GM18867 (cell line): ENCODE measurements around the gene DUSP5.

Source experiments
- ATAC-seq: cut with Tn5 transposase; IDR thresholded peaks from one replicate; pipeline ENCODE4 v1.9.1; 2021; ENCODE audit warnings: mild to moderate bottlenecking, moderate library complexity; ENCODE audit not compliant: unreplicated experiment

The DUSP5 gene

DNA sequence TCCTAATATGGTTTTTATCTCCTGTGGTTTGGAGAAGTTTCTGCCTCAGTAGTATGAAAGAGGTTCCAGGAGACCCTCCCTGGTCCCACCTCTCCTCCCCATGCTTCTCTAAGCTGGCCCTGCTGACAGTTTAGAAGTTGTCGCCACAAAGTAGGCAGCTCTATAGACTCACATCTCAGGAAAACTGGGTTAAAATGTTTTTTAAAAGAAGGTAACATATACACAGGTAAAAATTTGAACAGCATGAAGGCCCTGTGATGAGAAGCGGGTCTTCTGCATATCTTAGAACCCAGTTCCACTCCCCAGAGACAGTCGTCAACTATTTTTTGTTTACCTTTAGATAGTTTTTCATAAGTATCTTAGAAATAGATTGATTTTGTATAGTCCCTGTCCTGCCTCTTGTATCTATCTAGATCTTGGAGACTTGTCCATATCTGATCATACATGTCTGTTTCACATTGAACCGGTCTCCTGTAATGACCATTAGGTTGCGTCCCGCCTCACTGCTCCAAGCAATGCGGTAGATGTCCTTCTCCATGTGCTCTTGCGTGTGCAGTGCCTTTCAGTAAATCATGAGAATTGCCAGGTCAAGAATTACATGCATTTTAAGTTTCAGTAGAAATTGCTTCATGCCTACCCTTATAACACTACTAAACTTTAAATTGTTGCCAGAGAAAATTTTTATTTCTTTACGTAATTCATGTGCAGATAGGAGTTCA lies 2.2 kb downstream of the DUSP5 start:
- ATAC-seq, result no peak

DNA sequence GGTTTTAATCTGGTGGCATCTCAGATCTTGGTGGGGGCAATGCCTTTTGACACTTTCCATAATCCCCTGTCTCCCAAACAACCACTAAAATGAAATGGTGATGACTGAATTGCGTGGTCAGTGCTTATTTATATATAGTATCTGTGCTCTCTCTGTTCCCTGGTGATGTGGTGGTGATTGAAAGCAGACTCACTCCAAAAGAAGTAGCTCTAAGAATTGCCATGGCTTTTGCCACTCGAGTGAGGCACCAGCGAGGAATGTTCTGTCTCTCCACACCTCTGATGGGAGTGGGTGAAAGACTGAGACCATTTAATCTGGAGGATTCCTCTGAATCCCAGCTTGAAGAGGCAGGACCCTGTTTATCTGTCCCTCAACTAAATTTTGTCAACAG lies 2.8 kb downstream of the DUSP5 start:
- no peak for ATAC-seq

DNA sequence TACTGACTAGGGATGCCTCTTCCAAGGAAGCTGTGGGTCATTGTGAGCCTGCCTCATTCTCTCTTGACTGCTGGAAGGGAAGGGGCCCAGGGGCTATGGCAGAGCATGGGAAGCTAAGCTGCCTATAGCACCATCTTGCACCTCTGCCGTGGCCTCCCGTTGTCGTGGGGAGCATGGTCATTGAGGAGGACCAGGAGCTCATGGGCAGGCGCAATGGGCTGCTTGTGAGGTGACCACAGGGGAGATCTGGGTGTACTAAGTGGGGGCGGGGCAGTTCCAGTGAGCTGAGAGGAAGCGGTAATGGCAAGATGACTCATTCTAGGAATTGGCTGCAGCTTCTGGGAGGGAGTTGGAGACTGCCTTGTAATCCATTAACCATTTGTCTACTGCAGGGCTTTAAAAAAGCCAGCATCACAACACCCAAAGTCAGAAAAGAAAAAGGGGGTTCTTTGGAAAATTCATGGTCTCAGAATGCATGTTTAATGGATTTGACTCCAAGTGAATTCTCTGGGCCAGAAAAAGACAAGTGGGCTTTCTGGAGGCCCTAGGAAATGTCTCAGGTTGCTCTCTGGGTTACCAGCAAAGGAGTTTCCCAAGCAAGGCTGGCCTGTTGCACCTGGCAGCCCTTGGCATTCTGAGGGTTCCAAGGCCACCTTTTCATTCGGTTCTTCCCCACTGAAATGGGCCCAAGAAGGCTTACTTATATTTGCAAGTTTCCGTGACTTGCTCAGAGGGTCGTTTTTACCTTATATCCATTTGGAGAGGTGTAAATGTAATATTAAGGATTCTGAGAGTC lies 3.6 kb downstream of the DUSP5 start:
- ATAC-seq, result no peak

GRCh38 chr10:110502072-110502845 lies 4.6 kb downstream of the DUSP5 start:
- peak; percentile 3 for ATAC-seq

GRCh38 chr10:110502851-110503301 lies 5.2 kb downstream of the DUSP5 start:
- ATAC-seq, result peak; percentile 39

DNA sequence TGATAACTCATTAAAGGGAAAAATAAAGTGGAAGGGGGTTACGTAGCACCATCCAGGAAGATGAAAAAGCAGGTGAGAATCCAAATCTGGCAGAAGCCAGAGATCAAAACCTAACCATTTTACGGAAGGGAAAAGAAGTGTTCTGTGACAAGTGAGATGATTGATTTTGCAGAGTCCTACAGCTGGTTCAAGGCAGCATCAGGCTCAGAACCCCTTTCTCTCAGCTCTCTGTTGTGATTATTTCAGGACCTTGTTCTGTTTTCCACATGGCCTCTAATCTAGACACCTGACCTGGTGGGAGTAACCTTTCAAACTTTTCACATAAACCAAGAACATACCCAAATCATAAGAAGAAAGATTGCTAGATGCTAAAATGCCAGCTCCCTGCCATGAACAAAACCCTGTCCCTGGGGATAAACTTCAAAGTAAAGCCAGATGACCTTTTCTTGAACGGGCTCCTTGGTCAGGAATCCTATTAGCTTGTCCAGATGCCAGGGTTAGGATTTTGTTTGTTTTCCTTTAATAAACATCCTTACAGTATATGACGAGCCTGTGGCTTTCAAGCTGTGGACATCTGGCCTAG lies 5.9 kb downstream of the DUSP5 start:
- ATAC-seq, result no peak

DNA sequence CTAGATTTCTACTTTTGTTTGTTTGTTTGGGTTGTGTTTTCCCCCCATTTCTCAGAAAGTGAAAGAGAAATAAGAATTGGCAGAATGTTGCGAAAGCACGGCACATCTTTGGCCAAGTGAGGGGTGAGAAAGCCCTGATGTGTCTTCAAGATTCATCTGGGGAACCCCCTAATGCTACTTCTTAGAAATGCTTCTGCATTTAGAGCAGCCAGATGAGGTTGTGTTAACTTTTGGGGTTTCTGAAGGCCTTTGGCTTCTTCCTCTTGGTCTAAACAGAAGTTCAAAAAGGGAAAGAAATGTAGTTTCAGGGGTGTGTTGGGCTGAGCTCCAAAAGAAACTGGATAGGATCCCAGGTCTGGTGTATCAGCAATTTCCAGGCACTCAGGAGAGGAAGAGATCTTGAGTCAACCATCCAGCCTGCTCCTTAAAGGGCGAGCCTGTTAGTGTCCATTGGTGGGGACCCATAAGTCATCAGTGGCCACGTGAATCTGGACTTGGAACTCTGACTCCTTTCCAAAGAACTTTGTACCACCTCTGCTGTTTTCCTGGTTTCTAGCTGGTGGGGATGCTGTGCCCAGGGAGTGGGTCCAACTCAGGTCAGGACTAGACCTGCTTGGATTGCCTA lies 6.5 kb downstream of the DUSP5 start:
- ATAC-seq, result peak; percentile 60

DNA sequence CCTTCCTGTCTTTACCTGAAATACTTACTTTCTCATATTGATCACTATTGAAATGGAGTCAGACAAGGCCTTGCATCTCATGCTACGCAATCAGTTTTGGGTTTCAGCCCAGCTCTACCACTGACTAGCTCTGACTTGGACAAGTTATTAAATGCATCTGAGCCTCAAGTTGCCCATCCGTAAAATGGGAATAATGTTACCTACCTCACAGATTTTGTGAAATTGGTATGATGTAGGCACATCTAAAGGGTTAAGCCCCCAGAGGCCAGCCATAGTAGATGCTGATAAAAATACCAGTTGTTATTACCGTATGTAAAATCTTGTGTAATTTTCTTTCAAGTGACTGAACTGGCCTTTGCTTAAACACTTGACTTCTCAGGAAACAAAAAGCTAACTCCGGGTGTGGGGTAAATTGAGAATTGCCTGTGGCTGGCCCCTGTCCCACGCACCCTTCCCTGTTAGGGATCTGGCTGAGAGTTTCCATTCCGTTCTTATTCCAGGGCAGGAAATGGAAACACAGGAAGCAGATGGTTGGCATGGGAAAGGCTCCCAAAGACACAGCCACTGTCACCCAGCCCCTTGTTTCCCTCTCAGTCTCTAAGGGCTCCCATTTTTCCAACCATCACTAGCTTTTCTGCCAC lies 7.5 kb downstream of the DUSP5 start:
- no peak for ATAC-seq

- no peak for ATAC-seq
These were observed 8.7 kb downstream of the DUSP5 start for GRCh38 chr10:110506448-110506847.

- no peak for ATAC-seq
These were observed 9.6 kb downstream of the DUSP5 start for GRCh38 chr10:110507346-110507745.

DNA sequence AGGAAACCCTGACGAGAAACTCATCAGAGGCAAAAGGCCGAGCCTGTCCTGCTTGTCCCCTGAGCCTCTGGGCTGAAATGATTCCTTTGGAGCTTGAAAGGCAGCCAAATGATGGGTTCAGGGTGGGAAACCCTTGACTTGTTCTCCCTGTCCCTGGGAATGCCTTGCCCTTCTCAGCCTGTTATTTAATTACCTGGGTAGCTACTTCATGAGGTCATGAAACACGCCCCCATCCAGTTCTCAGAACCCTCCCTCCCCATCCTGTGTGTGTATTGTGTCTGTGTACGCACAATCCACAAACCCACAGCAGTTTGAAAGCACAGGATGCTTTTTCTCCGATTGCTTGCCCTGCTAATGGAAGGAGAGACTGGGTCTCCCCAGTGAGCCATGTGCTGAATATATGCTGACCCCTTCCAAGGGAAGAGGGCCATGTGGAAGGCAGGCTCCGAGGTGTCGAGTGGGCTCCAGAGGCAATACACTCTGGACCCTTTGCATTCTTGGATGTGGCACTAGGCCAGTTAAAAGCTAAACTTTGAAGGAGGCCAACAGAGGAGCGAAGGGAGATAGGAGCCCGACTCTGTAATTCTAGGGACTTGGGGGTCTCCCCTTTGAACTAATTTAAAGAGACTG lies 10.6 kb downstream of the DUSP5 start:
- ATAC-seq, result no peak

GRCh38 chr10:110508806-110509544 lies 11.3 kb downstream of the DUSP5 start:
- no peak for ATAC-seq

- ATAC-seq, result no peak
These were observed 11.9 kb downstream of the DUSP5 start for GRCh38 chr10:110509560-110509959.

DNA sequence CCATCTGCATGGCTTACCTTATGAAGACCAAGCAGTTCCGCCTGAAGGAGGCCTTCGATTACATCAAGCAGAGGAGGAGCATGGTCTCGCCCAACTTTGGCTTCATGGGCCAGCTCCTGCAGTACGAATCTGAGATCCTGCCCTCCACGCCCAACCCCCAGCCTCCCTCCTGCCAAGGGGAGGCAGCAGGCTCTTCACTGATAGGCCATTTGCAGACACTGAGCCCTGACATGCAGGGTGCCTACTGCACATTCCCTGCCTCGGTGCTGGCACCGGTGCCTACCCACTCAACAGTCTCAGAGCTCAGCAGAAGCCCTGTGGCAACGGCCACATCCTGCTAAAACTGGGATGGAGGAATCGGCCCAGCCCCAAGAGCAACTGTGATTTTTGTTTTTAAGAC lies 12.4 kb downstream of the DUSP5 start:
- ATAC-seq, result no peak

DNA sequence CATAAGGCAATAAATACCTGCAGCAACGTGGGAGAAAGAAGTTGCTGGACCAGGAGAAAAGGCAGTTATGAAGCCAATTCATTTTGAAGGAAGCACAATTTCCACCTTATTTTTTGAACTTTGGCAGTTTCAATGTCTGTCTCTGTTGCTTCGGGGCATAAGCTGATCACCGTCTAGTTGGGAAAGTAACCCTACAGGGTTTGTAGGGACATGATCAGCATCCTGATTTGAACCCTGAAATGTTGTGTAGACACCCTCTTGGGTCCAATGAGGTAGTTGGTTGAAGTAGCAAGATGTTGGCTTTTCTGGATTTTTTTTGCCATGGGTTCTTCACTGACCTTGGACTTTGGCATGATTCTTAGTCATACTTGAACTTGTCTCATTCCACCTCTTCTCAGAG lies 13.0 kb downstream of the DUSP5 start:
- ATAC-seq, result no peak

GRCh38 chr10:110511734-110512449 lies 14.2 kb downstream of the DUSP5 start:
- ATAC-seq, result no peak

DNA sequence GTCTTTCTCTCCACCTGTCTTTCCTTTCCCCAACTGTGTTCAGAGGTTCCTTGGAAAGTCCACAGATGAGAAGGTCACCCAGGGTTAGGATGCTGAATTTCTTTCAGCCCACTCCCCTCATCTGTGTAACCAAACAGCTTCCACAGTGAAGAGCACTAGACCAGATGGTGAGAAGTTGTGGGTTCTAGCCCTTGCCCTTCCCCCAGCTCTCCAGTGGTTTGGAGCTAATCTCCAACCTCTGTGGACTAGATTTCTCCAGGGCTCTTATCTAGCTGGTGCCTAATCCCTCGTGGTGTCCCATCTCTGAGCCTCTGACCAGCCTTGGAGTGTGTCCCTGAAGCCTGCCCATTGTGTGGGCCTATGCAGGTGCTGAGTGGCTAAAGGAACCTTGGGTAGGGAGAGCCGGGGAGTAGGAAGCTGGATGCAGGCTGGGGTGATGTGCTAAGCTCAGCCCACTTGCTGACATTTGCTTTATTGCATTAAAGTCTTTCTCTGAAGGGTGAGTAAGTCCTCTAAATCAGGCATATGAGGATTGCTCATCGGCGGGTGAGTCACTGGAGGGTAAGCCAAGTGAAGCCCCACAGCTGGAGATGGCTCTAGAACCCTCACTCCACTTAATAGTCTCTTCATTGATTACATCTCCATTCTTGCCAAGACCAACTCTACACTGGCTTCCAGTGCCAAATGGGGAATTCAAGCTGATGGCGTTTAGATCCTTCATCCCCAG lies 14.9 kb downstream of the DUSP5 start:
- no peak for ATAC-seq

- no peak for ATAC-seq
These were observed 16.2 kb downstream of the DUSP5 start for GRCh38 chr10:110513949-110514348.
